B cell (primary cell): ENCODE results near the gene MYL6B.

ENCODE experiments used
- EZH2 ChIP-seq: IDR thresholded peaks from 2 replicates; pipeline ENCODE4 v1.6.1; 2012; ENCODE audit warnings: borderline replicate concordance, low read depth, mild to moderate bottlenecking, moderate library complexity, low read length; ENCODE audit not compliant: insufficient read depth, poor library complexity, severe bottlenecking
- TF ChIP-seq, protein P1 (sequence below): fragments of 200-600 bp; IDR thresholded peaks from one replicate; pipeline ENCODE4 v1.8.0; 2022; ENCODE audit warnings: antibody characterized with exemption, mild to moderate bottlenecking

DNA sequence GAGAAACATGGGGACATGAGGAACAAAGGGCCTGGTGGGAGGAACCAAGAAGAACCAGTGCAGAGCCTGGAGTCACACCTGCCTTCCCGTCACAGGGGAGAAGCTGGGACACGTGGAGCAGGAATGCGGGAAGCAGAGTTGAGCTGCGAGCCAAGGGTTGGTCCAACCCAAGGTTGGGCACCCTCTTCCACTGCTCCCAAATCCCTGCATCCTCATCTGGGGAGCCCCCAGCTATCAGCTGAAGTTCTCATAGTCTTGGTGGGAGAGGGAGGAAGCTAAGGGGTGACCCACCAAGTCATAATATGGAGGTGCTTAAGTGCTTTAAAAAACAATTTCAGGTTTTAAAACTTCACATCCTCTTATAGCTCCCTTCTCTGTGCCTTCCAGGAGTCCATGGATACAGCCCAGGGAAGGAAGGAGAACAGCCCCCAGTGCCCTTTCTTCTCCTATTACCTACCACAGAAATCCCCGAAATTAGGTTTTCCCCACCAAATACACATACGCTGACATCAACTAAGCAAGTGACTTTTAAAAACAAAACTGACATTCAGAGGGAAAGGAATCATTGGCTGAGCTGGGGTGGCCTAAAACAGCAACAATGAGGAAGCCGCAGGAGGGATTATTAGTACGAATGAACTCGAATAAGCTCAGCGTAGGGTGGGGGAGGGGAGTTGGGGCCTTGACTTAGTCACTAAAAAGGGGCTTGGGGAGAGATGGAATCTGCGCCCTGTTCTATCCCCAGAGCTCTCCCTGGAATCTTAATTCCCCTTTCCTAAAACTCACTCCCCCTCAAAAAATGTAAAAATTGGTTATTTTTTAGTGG, 10.3 kb downstream of the MYL6B start:
- TF ChIP-seq, protein P1, sequence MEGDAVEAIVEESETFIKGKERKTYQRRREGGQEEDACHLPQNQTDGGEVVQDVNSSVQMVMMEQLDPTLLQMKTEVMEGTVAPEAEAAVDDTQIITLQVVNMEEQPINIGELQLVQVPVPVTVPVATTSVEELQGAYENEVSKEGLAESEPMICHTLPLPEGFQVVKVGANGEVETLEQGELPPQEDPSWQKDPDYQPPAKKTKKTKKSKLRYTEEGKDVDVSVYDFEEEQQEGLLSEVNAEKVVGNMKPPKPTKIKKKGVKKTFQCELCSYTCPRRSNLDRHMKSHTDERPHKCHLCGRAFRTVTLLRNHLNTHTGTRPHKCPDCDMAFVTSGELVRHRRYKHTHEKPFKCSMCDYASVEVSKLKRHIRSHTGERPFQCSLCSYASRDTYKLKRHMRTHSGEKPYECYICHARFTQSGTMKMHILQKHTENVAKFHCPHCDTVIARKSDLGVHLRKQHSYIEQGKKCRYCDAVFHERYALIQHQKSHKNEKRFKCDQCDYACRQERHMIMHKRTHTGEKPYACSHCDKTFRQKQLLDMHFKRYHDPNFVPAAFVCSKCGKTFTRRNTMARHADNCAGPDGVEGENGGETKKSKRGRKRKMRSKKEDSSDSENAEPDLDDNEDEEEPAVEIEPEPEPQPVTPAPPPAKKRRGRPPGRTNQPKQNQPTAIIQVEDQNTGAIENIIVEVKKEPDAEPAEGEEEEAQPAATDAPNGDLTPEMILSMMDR: no peak
- TF ChIP-seq EZH2: no peak
